T-helper 2 cell treated with Interferon-gamma antibody and Interleukin-4, amounts not matched to agents 5 μg/mL and 100 μg/mL, for 36 hours (primary cell): ENCODE measurements around the gene SLC30A10.
"Not testable (repeated sequence)": the region's sequence is repeated elsewhere in the genome, so short reads cannot be mapped to it uniquely, and the experiment has no call there.

Source experiments
- DNase-seq: peaks from one replicate; pipeline ENCODE4 v3.0.0; 2021; ENCODE audit warnings: low spot score
- H3K27ac Mint-ChIP-seq: one replicate; pipeline ENCODE4 v1.8.0; 2021; ENCODE audit warnings: mild to moderate bottlenecking, mixed read lengths
- H3K27me3 Mint-ChIP-seq: one replicate; pipeline ENCODE4 v1.8.0; 2021; ENCODE audit warnings: low read depth, mixed read lengths
- H3K36me3 Mint-ChIP-seq: one replicate; pipeline ENCODE4 v1.8.0; 2021; ENCODE audit warnings: low read depth, mixed read lengths
- H3K4me1 Mint-ChIP-seq: one replicate; pipeline ENCODE4 v1.8.0; 2021; ENCODE audit warnings: low read depth, mixed read lengths
- H3K4me3 Mint-ChIP-seq: one replicate; pipeline ENCODE4 v1.8.0; 2022; ENCODE audit warnings: mild to moderate bottlenecking, moderate library complexity, mixed read lengths
- H3K9me3 Mint-ChIP-seq: one replicate; pipeline ENCODE4 v1.8.0; 2021; ENCODE audit warnings: mixed read lengths

SLC30A10 gene

GRCh38 chr1:219948766-219949165 lies 20.4 kb upstream of the SLC30A10 start:
- not testable (repeated sequence) for H3K36me3 Mint-ChIP-seq, H3K9me3 Mint-ChIP-seq, H3K27me3 Mint-ChIP-seq, H3K4me3 Mint-ChIP-seq, H3K4me1 Mint-ChIP-seq, H3K27ac Mint-ChIP-seq, DNase-seq

- Mint-ChIP-seq H3K27me3 (no peaks in the 10 kb centered on the region), H3K4me1 (no peaks in the 10 kb centered on the region), H3K27ac (no peak overlapping the region), H3K36me3 (no peaks in the 10 kb centered on the region), H3K4me3 (no peak overlapping the region), H3K9me3 (no peaks in the 10 kb centered on the region)
- DNase-seq: no peak
Measured at GRCh38 chr1:219945795-219946194, 17.4 kb upstream of the SLC30A10 start.

DNA sequence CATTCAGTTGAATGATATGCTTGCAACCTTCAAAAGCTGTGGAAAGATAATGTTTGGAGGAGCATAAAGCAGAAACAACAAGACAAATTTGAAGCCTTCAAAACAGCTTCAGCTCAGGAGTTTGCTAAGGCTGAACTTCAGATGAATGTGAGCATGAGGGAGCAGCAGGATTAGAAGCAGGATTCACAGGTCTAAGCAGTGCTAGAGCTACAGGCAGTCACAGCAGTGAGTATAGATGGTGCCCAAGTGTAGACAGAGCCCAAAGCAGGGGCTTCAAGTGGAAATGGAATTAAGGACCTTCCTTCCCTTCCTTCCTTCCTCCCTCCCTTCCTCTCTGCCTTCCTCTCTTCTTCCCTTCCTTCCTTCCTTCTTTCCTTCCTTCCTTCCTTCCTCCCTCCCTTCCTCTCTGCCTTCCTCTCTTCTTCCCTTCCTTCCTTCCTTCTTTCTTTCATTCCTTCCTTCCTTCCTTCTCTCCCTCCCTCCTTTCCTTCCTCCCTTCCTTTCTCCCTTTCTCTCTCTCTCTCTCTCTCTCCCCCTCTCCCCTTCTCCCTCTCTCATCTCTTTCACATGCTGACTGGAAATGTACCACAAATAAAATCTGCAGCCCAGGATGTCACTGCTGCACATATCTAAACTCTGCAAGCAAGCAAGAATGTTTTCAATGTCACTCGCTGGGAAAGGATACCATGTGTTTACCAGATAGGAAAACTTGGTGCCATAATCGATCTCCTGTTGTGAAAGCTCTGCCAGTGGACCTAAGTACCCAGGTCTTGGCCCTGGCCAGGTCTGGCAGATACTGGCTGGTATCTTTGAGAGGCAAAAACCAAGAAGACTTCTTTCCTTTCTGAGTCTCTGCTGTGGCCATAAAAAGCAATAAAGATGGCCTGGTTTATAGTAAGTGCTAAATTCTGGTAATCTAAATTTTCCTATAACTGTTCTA lies 13.1 kb upstream of the SLC30A10 start:
- Mint-ChIP-seq H3K4me1 (no peaks in the 10 kb centered on the region), H3K9me3 (no peaks in the 10 kb centered on the region), H3K4me3 (no peak overlapping the region), H3K27ac (no peak overlapping the region), H3K27me3 (peaks cover 4% of the 10 kb centered on the region), H3K36me3 (no peaks in the 10 kb centered on the region)
- DNase-seq: no peak

GRCh38 chr1:219940707-219941106 lies 12.3 kb upstream of the SLC30A10 start:
- Mint-ChIP-seq H3K27ac (no peak overlapping the region), H3K4me3 (no peak overlapping the region), H3K36me3 (no peaks in the 10 kb centered on the region), H3K27me3 (peaks cover 4% of the 10 kb centered on the region), H3K4me1 (no peaks in the 10 kb centered on the region), H3K9me3 (no peaks in the 10 kb centered on the region)
- DNase-seq: no peak

- Mint-ChIP-seq H3K4me1 (no peaks in the 10 kb centered on the region), H3K27ac (no peak overlapping the region), H3K36me3 (no peaks in the 10 kb centered on the region), H3K27me3 (peaks cover 7% of the 10 kb centered on the region), H3K4me3 (no peak overlapping the region), H3K9me3 (no peaks in the 10 kb centered on the region)
- DNase-seq: no peak
Measured at GRCh38 chr1:219938706-219939105, 10.3 kb upstream of the SLC30A10 start.

GRCh38 chr1:219933763-219934162 lies 5.4 kb upstream of the SLC30A10 start:
- not testable (repeated sequence) for H3K9me3 Mint-ChIP-seq, H3K4me3 Mint-ChIP-seq

DNA sequence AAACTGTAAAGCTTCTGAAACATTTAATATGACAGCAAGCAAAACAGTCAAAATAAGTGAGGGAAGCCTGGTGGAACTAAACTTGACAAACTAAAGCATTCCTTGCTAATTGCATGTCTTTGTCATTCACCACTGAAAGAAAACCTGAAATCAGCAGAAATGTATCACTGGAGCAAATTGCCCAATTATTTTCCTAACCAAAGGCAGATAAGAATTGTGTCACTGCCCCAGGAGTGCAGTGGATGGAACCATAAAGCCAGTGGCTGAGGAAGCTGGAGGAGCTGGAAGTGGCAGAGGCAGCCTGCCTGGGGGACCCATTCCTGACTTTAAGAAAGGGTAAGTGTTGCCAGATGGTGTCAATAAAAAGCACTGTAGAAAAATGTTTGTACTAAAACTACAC lies 2.7 kb upstream of the SLC30A10 start:
- H3K4me3 Mint-ChIP-seq: no peak overlapping the region
- H3K9me3 Mint-ChIP-seq: no peaks in the 10 kb centered on the region
- no peaks in the 10 kb centered on the region for H3K36me3 Mint-ChIP-seq
- no peak overlapping the region for H3K27ac Mint-ChIP-seq
- peaks cover 43% of the 10 kb centered on the region for H3K27me3 Mint-ChIP-seq
- no peak for DNase-seq
- peaks cover 6% of the 10 kb centered on the region for H3K4me1 Mint-ChIP-seq

More at GRCh38 chr1:219933763-219934162, 5.4 kb upstream of the SLC30A10 start:
- H3K4me1 Mint-ChIP-seq, DNase-seq, H3K36me3 Mint-ChIP-seq, H3K27ac Mint-ChIP-seq: not testable (repeated sequence)
- H3K27me3 Mint-ChIP-seq: peaks cover 23% of the 10 kb centered on the region

GRCh38 chr1:219928791-219929118 lies 398 bp upstream of the SLC30A10 start:
- no peaks in the 10 kb centered on the region for H3K36me3 Mint-ChIP-seq
- H3K4me1 Mint-ChIP-seq: peaks cover 6% of the 10 kb centered on the region
- H3K27me3 Mint-ChIP-seq: peaks cover 41% of the 10 kb centered on the region
- no peak for DNase-seq
- peak overlapping the region; percentile 63 for H3K4me3 Mint-ChIP-seq
- H3K9me3 Mint-ChIP-seq: no peaks in the 10 kb centered on the region
- no peak overlapping the region for H3K27ac Mint-ChIP-seq

DNA sequence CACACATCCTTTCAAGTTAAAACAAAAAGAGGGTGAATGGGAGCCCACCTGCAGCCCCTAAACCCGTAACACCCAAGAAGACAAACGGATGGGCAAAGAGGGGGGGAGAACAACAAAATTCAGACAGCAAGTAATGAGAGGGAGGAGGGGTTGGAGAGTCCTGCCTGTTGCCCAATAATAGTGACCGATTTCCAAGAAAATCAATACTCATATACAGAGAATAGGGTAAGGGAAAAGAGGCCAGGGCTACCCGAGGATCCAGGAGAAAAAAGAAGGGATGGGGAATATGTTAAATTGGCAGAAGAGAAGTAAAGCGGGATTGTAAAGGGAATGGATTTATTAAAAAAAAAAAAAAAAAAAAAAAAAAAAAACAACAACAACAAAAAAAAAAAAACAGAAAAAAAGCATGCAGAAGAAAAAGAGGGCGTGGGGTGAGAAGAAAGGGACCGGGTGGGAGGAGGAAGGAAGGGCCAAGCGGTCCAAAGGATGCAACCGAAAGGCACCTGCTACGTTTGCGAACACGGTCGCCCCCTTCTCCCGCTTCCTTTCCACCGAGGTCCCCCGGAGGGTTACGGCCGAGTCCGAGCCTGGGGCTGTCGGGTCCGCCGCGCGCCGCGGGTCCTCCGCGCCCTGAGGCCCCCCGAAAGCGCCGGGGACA lies 930 bp downstream of the SLC30A10 start:
- Mint-ChIP-seq H3K36me3 (no peaks in the 10 kb centered on the region), H3K4me3 (peak overlapping the region; percentile 62), H3K9me3 (no peaks in the 10 kb centered on the region), H3K27ac (no peak overlapping the region), H3K4me1 (peaks cover 6% of the 10 kb centered on the region), H3K27me3 (peaks cover 45% of the 10 kb centered on the region)
- DNase-seq: no peak

GRCh38 chr1:219926363-219926998 lies 1.9 kb downstream of the SLC30A10 start:
- Mint-ChIP-seq H3K4me3 (no peak overlapping the region), H3K36me3 (no peaks in the 10 kb centered on the region), H3K27me3 (peaks cover 42% of the 10 kb centered on the region), H3K27ac (no peak overlapping the region), H3K4me1 (peaks cover 6% of the 10 kb centered on the region), H3K9me3 (no peaks in the 10 kb centered on the region)
- DNase-seq: no peak

DNA sequence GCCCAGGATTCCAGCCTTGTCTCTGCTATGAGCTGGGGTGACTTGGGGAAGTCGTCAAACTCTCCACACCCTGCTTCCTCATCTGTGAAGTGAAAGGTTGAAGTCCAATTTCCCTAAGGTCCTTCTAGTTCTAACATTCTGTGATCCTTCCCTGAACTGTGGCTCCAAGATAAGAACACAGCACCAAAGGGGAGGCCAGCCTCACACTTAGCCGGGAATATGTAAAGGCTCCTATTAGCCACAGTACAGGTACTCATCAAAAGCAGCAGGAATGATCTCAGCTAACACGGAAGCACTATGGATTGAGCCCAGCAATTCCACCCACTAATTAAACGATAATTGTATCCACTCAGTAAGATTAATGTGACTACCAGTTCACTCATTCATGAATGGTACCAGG lies 4.0 kb downstream of the SLC30A10 start:
- Mint-ChIP-seq H3K4me3 (no peak overlapping the region), H3K9me3 (no peaks in the 10 kb centered on the region), H3K27me3 (peaks cover 34% of the 10 kb centered on the region), H3K36me3 (no peaks in the 10 kb centered on the region), H3K27ac (no peak overlapping the region), H3K4me1 (peaks cover 6% of the 10 kb centered on the region)
- no peak for DNase-seq

- DNase-seq: no peak
- H3K27me3 Mint-ChIP-seq: peaks cover 10% of the 10 kb centered on the region
- no peaks in the 10 kb centered on the region for H3K4me1 Mint-ChIP-seq
- no peaks in the 10 kb centered on the region for H3K9me3 Mint-ChIP-seq
- H3K36me3 Mint-ChIP-seq: no peaks in the 10 kb centered on the region
- H3K4me3 Mint-ChIP-seq: no peak overlapping the region
- no peak overlapping the region for H3K27ac Mint-ChIP-seq
Measured at GRCh38 chr1:219917851-219918466, 10.4 kb downstream of the SLC30A10 start.

GRCh38 chr1:219917281-219917680 lies 11.1 kb downstream of the SLC30A10 start:
- DNase-seq: no peak
- no peaks in the 10 kb centered on the region for H3K4me1 Mint-ChIP-seq

DNA sequence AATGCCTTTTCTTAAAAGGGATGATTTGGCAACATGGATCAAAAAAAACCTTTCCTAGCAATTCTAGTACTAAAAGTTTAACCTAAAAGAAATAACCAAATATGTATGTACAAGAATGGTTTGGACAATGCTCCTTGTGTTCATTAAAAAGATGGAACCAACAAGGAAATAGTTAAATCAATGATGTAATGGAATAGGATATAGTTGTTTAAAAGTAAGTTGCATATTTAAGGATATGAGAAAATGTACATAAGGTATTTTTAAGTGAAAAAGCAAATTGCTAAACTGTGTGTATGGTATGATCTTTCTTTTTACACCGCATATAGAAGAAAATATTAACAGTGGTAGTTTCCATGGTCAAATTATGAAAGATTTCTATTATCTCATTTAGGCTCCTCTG lies 12.1 kb downstream of the SLC30A10 start:
- no peaks in the 10 kb centered on the region for H3K9me3 Mint-ChIP-seq
- no peaks in the 10 kb centered on the region for H3K36me3 Mint-ChIP-seq
- no peak overlapping the region for H3K4me3 Mint-ChIP-seq
- DNase-seq: no peak
- H3K4me1 Mint-ChIP-seq: no peaks in the 10 kb centered on the region
- H3K27ac Mint-ChIP-seq: no peak overlapping the region
- peaks cover 5% of the 10 kb centered on the region for H3K27me3 Mint-ChIP-seq

More at GRCh38 chr1:219917281-219917680, 11.1 kb downstream of the SLC30A10 start:
- Mint-ChIP-seq H3K36me3 (no peaks in the 10 kb centered on the region), H3K9me3 (no peaks in the 10 kb centered on the region), H3K27me3 (peaks cover 7% of the 10 kb centered on the region), H3K4me3 (no peak overlapping the region), H3K27ac (no peak overlapping the region)
